HEK293 (cell line): Measurements from ENCODE around the gene EFCAB8.

Experiments
- CTCF ChIA-PET: fragments of 350-600 bp; formaldehyde crosslinking; extraction: SDS; loops from one replicate; lab custom pipeline; 2021; ENCODE audit warnings: antibody characterized with exemption; lab: Yijun Ruan, JAX
- POLR2A ChIA-PET: fragments of 300-600 bp; formaldehyde crosslinking; extraction: SDS; loops from one replicate; lab custom pipeline; 2020; ENCODE audit warnings: antibody characterized with exemption, inconsistent platforms; lab: Yijun Ruan, JAX
- H3K27ac ChIP-seq: fragments of 200-500 bp; sonication (Bioruptor generic); 2 replicates; pipeline ENCODE4 v1.5.1; 2014; ENCODE audit warnings: low read depth, low read length, control low read depth, inconsistent platforms; ENCODE audit errors: extremely low read depth
- H3K36me3 ChIP-seq, 2 experiments: fragments of 200-500 bp in 1 of 2; sonication (Bioruptor generic) in 1 of 2; 1 replicate in 1 of 2; 2 replicates in 1 of 2; pipeline ENCODE4 v1.5.1; 2014 to 2017; ENCODE audit warnings: inconsistent platforms in 2 of 2, low read length in 2 of 2; ENCODE audit not compliant: control insufficient read depth in 2 of 2, insufficient read depth in 1 of 2
- H3K4me1 ChIP-seq: fragments of 200-500 bp; sonication (Bioruptor generic); 2 replicates; pipeline ENCODE4 v1.5.1; 2014; ENCODE audit warnings: mild to moderate bottlenecking, low read length, inconsistent platforms; ENCODE audit not compliant: control insufficient read depth, insufficient read depth
- H3K4me3 ChIP-seq: 2 replicates; pipeline ENCODE4 v1.5.1; 2011; ENCODE audit warnings: low read depth, mild to moderate bottlenecking, control low read depth, low read length, moderate library complexity
- H3K9me3 ChIP-seq: fragments of 200-500 bp; sonication (Bioruptor generic); 2 replicates; pipeline ENCODE4 v1.5.1; 2014; ENCODE audit warnings: low read depth, low read length, inconsistent platforms; ENCODE audit not compliant: control insufficient read depth, insufficient read depth
- BCL11B ChIP-seq: fragments of 450-650 bp; formaldehyde crosslinking; IDR thresholded peaks from 2 replicates; pipeline ENCODE4 v1.5.1; 2016; ENCODE audit warnings: low read depth, missing biosample characterization, missing genetic modification characterization
- EGR2 ChIP-seq: fragments of 450-650 bp; formaldehyde crosslinking; IDR thresholded peaks from 2 replicates; pipeline ENCODE4 v1.5.1; 2016; ENCODE audit warnings: low read depth, missing biosample characterization, missing genetic modification characterization
- ELK4 ChIP-seq: IDR thresholded peaks from 2 replicates; pipeline ENCODE4 v1.6.1; 2011; ENCODE audit warnings: mild to moderate bottlenecking, low read depth, low read length, borderline replicate concordance
- HOXA7 ChIP-seq: sonication (generic); formaldehyde crosslinking; IDR thresholded peaks from 2 replicates; pipeline ENCODE4 v1.8.1; 2022; ENCODE audit warnings: missing genetic modification reagents, borderline replicate concordance
- IKZF3 ChIP-seq: fragments of 450-650 bp; IDR thresholded peaks from 2 replicates; pipeline ENCODE4 v1.5.0; 2018; ENCODE audit warnings: missing biosample characterization, mild to moderate bottlenecking, missing genetic modification characterization, moderate library complexity
- KLF10 ChIP-seq: fragments of 450-650 bp; IDR thresholded peaks from 2 replicates; pipeline ENCODE4 v1.5.1; 2018; ENCODE audit warnings: missing biosample characterization, mild to moderate bottlenecking, missing genetic modification characterization
- KLF17 ChIP-seq: fragments of 450-650 bp; formaldehyde crosslinking; IDR thresholded peaks from 2 replicates; pipeline ENCODE4 v1.5.1; 2016; ENCODE audit warnings: missing biosample characterization, missing genetic modification characterization
- MYNN ChIP-seq: fragments of 450-650 bp; formaldehyde crosslinking; IDR thresholded peaks from 2 replicates; pipeline ENCODE4 v1.5.1; 2016; ENCODE audit warnings: missing biosample characterization, missing genetic modification characterization, borderline replicate concordance
- SCRT1 ChIP-seq: fragments of 450-650 bp; formaldehyde crosslinking; IDR thresholded peaks from 2 replicates; pipeline ENCODE4 v1.5.1; 2016; ENCODE audit warnings: missing biosample characterization, missing genetic modification characterization, borderline replicate concordance
- SETDB1 ChIP-seq: IDR thresholded peaks from one replicate; pipeline ENCODE4 v1.6.1; 2017; ENCODE audit warnings: mild to moderate bottlenecking, low read length, moderate library complexity, mixed read lengths; ENCODE audit not compliant: insufficient read length
- TSHZ1 ChIP-seq: fragments of 450-650 bp; formaldehyde crosslinking; IDR thresholded peaks from 2 replicates; pipeline ENCODE4 v1.5.1; 2016; ENCODE audit warnings: missing biosample characterization, missing genetic modification characterization, borderline replicate concordance
- ZBTB20 ChIP-seq: fragments of 450-650 bp; formaldehyde crosslinking; IDR thresholded peaks from 2 replicates; pipeline ENCODE4 v1.5.1; 2016; ENCODE audit warnings: missing biosample characterization, missing genetic modification characterization
- ZFHX2 ChIP-seq: fragments of 450-650 bp; formaldehyde crosslinking; conservative IDR thresholded peaks from 2 replicates; pipeline ENCODE4 v1.5.1; 2016; ENCODE audit warnings: missing biosample characterization, missing genetic modification characterization
- ZNF114 ChIP-seq: fragments of 450-650 bp; formaldehyde crosslinking; IDR thresholded peaks from 2 replicates; pipeline ENCODE4 v1.5.0; 2017; ENCODE audit warnings: missing biosample characterization, missing genetic modification characterization
- ZNF155 ChIP-seq: fragments of 450-650 bp; formaldehyde crosslinking; IDR thresholded peaks from 2 replicates; pipeline ENCODE4 v1.5.1; 2016; ENCODE audit warnings: missing biosample characterization, missing genetic modification characterization
- ZNF157 ChIP-seq: fragments of 450-650 bp; formaldehyde crosslinking; IDR thresholded peaks from 2 replicates; pipeline ENCODE4 v1.5.1; 2016; ENCODE audit warnings: missing biosample characterization, missing genetic modification characterization
- ZNF16 ChIP-seq: fragments of 450-650 bp; formaldehyde crosslinking; IDR thresholded peaks from 2 replicates; pipeline ENCODE4 v1.5.1; 2016; ENCODE audit warnings: low read depth, missing biosample characterization, missing genetic modification characterization
- ZNF223 ChIP-seq: fragments of 450-650 bp; formaldehyde crosslinking; IDR thresholded peaks from 2 replicates; pipeline ENCODE4 v1.5.1; 2016; ENCODE audit warnings: missing biosample characterization, missing genetic modification characterization
- ZNF324 ChIP-seq: fragments of 450-650 bp; formaldehyde crosslinking; IDR thresholded peaks from 2 replicates; pipeline ENCODE4 v1.5.1; 2016; ENCODE audit warnings: missing biosample characterization, missing genetic modification characterization
- ZNF449 ChIP-seq: fragments of 450-650 bp; formaldehyde crosslinking; IDR thresholded peaks from 2 replicates; pipeline ENCODE4 v1.5.1; 2017; ENCODE audit warnings: missing biosample characterization, mild to moderate bottlenecking, missing genetic modification characterization, moderate library complexity
- ZNF48 ChIP-seq: fragments of 450-650 bp; formaldehyde crosslinking; IDR thresholded peaks from 2 replicates; pipeline ENCODE4 v1.5.1; 2016; ENCODE audit warnings: missing biosample characterization, missing genetic modification characterization
- ZNF610 ChIP-seq: fragments of 450-650 bp; formaldehyde crosslinking; IDR thresholded peaks from 2 replicates; pipeline ENCODE4 v1.5.1; 2016; ENCODE audit warnings: missing biosample characterization, missing genetic modification characterization, borderline replicate concordance
- ZNF623 ChIP-seq: fragments of 450-650 bp; formaldehyde crosslinking; IDR thresholded peaks from 2 replicates; pipeline ENCODE4 v1.5.1; 2016; ENCODE audit warnings: missing biosample characterization, missing genetic modification characterization
- ZNF629 ChIP-seq: fragments of 450-650 bp; formaldehyde crosslinking; IDR thresholded peaks from 2 replicates; pipeline ENCODE4 v1.5.1; 2017; ENCODE audit warnings: missing biosample characterization, missing genetic modification characterization
- ZNF747 ChIP-seq: fragments of 450-650 bp; formaldehyde crosslinking; IDR thresholded peaks from 2 replicates; pipeline ENCODE4 v1.5.1; 2016; ENCODE audit warnings: missing biosample characterization, missing genetic modification characterization
- ZNF843 ChIP-seq: fragments of 450-650 bp; formaldehyde crosslinking; IDR thresholded peaks from 2 replicates; pipeline ENCODE4 v1.5.1; 2016; ENCODE audit warnings: missing biosample characterization, missing genetic modification characterization

Gene EFCAB8

GRCh38 chr20:32839227-32839981 lies 19.3 kb upstream of the EFCAB8 start:
- TF ChIP-seq IKZF3 (tag by site-specific recombination) (no peak), ZNF223 (tag by site-specific recombination) (no peak), ZNF48 (tag by site-specific recombination) (no peak), KLF10 (tag by site-specific recombination) (no peak), SETDB1 (no peak), ZBTB20 (no peak), ZNF747 (no peak), TSHZ1 (tag by site-specific recombination) (no peak), ZNF449 (no peak), ZNF623 (no peak), ZNF324 (no peak), ZNF843 (tag by site-specific recombination) (no peak), ZNF155 (tag by site-specific recombination) (no peak), ZNF157 (tag by site-specific recombination) (no peak), ELK4 (no peak), EGR2 (no peak)
- no peaks in the 10 kb centered on the region for H3K4me1 ChIP-seq
- ChIA-PET POLR2A (no interaction called here), CTCF (no interaction called here)
- no peaks in the 10 kb centered on the region for H3K9me3 ChIP-seq
- H3K27ac ChIP-seq: no peak overlapping the region
- H3K36me3 ChIP-seq: peaks cover 46 to 87% of the 10 kb centered on the region in 2 experiments
- no peak overlapping the region for H3K4me3 ChIP-seq

- ChIA-PET CTCF (no interaction called here), POLR2A (no interaction called here)
- TF ChIP-seq ZNF610 (tag by site-specific recombination): no peak
- no peak for TF ChIP-seq HOXA7 (CRISPR knock-in tag)
- no peak for TF ChIP-seq KLF17 (tag by site-specific recombination)
- no peak for TF ChIP-seq MYNN (tag by site-specific recombination)
- TF ChIP-seq IKZF3 (tag by site-specific recombination): no peak
- TF ChIP-seq ZBTB20: no peak
- no peak for TF ChIP-seq ZNF629 (tag by site-specific recombination)
- TF ChIP-seq ZFHX2 (tag by site-specific recombination): no peak
- no peak for TF ChIP-seq ZNF16
- TF ChIP-seq ZNF114 (tag by site-specific recombination): no peak
- no peak for TF ChIP-seq SCRT1 (tag by site-specific recombination)
- TF ChIP-seq BCL11B (tag by site-specific recombination): no peak
- no peak overlapping the region for H3K4me3 ChIP-seq
- no peaks in the 10 kb centered on the region for H3K9me3 ChIP-seq
- H3K27ac ChIP-seq: no peak overlapping the region
- no peaks in the 10 kb centered on the region for H3K4me1 ChIP-seq
- peaks cover 45 to 89% of the 10 kb centered on the region in 2 experiments for H3K36me3 ChIP-seq
Observed at GRCh38 chr20:32839982-32840285, 18.8 kb upstream of the EFCAB8 start.
